Karpas-422 (cell line): Measurements from ENCODE around the gene BCAN. TPM values are rescaled to one million over a fixed set of nuclear protein-coding genes. Genes with fewer than 3 reads are reported as not detected.

Source experiments
- DNase-seq: peaks from one replicate; pipeline ENCODE4 v3.0.0-alpha.2; 2015
- H2AFZ ChIP-seq: fragments of 200-600 bp; sonication (generic); 2 replicates; pipeline ENCODE4 v1.6.1; 2014; ENCODE audit warnings: antibody characterized with exemption, low read length, mixed read lengths
- H3K27ac ChIP-seq: fragments of 200-600 bp; sonication (generic); 2 replicates; pipeline ENCODE4 v1.5.1; 2014; ENCODE audit warnings: mild to moderate bottlenecking, low read length, moderate library complexity
- H3K27me3 ChIP-seq: fragments of 200-600 bp; sonication (generic); 2 replicates; pipeline ENCODE4 v1.6.1; 2014; ENCODE audit warnings: low read length, mixed read lengths
- H3K36me3 ChIP-seq: fragments of 200-600 bp; sonication (generic); 2 replicates; pipeline ENCODE4 v1.6.1; 2014; ENCODE audit warnings: low read length, mixed read lengths; ENCODE audit not compliant: insufficient read depth
- H3K4me1 ChIP-seq: fragments of 200-600 bp; sonication (generic); 2 replicates; pipeline ENCODE4 v1.6.1; 2014; ENCODE audit warnings: mild to moderate bottlenecking, low read length, mixed read lengths
- H3K4me2 ChIP-seq: fragments of 200-600 bp; sonication (generic); 2 replicates; pipeline ENCODE4 v1.6.1; 2014; ENCODE audit warnings: low read length, low read depth, mild to moderate bottlenecking; ENCODE audit not compliant: poor library complexity, severe bottlenecking
- H3K4me3 ChIP-seq: fragments of 200-600 bp; sonication (generic); 2 replicates; pipeline ENCODE4 v1.5.1; 2014; ENCODE audit warnings: mild to moderate bottlenecking, antibody characterized with exemption, low read length, mixed read lengths
- H3K79me2 ChIP-seq: fragments of 200-600 bp; sonication (generic); 2 replicates; pipeline ENCODE4 v1.6.1; 2014; ENCODE audit warnings: mild to moderate bottlenecking, low read length, mixed read lengths
- H3K9ac ChIP-seq: fragments of 200-600 bp; sonication (generic); 2 replicates; pipeline ENCODE4 v1.6.0; 2014; ENCODE audit warnings: low read length
- H3K9me2 ChIP-seq: fragments of 200-600 bp; sonication (generic), shearing (Covaris generic); replicated peaks from 2 replicates; pipeline ENCODE4 v1.6.0; 2014; ENCODE audit warnings: mild to moderate bottlenecking, low read length, moderate library complexity; ENCODE audit not compliant: insufficient read depth
- H3K9me3 ChIP-seq: fragments of 300-700, 200-600 bp; sonication (generic); 2 replicates; pipeline ENCODE4 v1.6.1; 2014; ENCODE audit warnings: low read length, mixed read lengths
- H4K20me1 ChIP-seq: fragments of 200-600 bp; sonication (generic); 2 replicates; pipeline ENCODE4 v1.6.1; 2014; ENCODE audit warnings: mild to moderate bottlenecking, antibody characterized with exemption, low read length, low read depth; ENCODE audit not compliant: insufficient read depth
- total RNA-seq: library from RNA; depleted of rRNA; stranded (reverse); fragments of >200 nt; shearing (Covaris generic); gene quantifications from 2 replicates; pipeline ENCODE4 v1.2.3, GENCODE V29; 2014; ENCODE audit warnings: low replicate concordance; rRNA removed

The BCAN gene
- total RNA-seq, 1 experiment from 2014 or later: not detected

- H3K9me2 ChIP-seq: no peaks in the 10 kb centered on the region
- H3K9ac ChIP-seq: no peak overlapping the region
- H3K36me3 ChIP-seq: no peaks in the 10 kb centered on the region
- 0 out of 2 replicates have a peak, but pooled peaks cover 5% of the 10 kb centered on the region for H4K20me1 ChIP-seq
- no peaks in the 10 kb centered on the region for H3K27me3 ChIP-seq
- no peak overlapping the region for H3K4me3 ChIP-seq
- H3K4me2 ChIP-seq: no peak overlapping the region
- H3K27ac ChIP-seq: no peak overlapping the region
- H3K4me1 ChIP-seq: peaks cover 17% of the 10 kb centered on the region
- no peaks in the 10 kb centered on the region for H3K79me2 ChIP-seq
- no peak overlapping the region for H2AFZ ChIP-seq
- DNase-seq: no peak
- H3K9me3 ChIP-seq: no peaks in the 10 kb centered on the region
These were observed 67.1 kb downstream of the BCAN start for GRCh38 chr1:156709031-156709430.

Other genes starting within 250 kb of the BCAN start
- 22.3 and 24.7 TPM in 2 replicates for gene MEF2D, start 141.3 kb upstream of the BCAN start, total RNA-seq
- 0.75 and 1.5 TPM in 2 replicates for gene IQGAP3, start 69.6 kb upstream of the BCAN start, total RNA-seq
- gene TTC24, start 62.4 kb upstream of the BCAN start, total RNA-seq: 2.9 and 7.8 TPM in 2 replicates
- 113 and 135 TPM in 2 replicates for gene NAXE, start 50.3 kb upstream of the BCAN start, total RNA-seq
- gene GPATCH4, start 40.6 kb upstream of the BCAN start, total RNA-seq: 26.2 and 28.0 TPM in 2 replicates
- 0.47 TPM in 1 of 2 replicates, not detected in the other for gene HAPLN2, start 22.7 kb upstream of the BCAN start, total RNA-seq
- gene NES, start 35.3 kb downstream of the BCAN start, total RNA-seq: not detected in 2 replicates
- gene CRABP2, start 63.5 kb downstream of the BCAN start, total RNA-seq: 0.56 TPM in 1 of 2 replicates, not detected in the other
- gene METTL25B, start 86.4 kb downstream of the BCAN start, total RNA-seq: 22.8 and 26.5 TPM in 2 replicates
- 17.9 and 18.4 TPM in 2 replicates for gene ISG20L2, start 86.6 kb downstream of the BCAN start, total RNA-seq
- gene MRPL24, start 99.0 kb downstream of the BCAN start, total RNA-seq: 102 and 113 TPM in 2 replicates
- gene HDGF, start 109.6 kb downstream of the BCAN start, total RNA-seq: 191 and 237 TPM in 2 replicates
- gene PRCC, start 125.4 kb downstream of the BCAN start, total RNA-seq: 39.6 and 50.0 TPM in 2 replicates
- not detected in 2 replicates for gene SH2D2A, start 174.7 kb downstream of the BCAN start, total RNA-seq
- not detected in 2 replicates for gene INSRR, start 217.0 kb downstream of the BCAN start, total RNA-seq
- gene NTRK1, start 218.7 kb downstream of the BCAN start, total RNA-seq: not detected in 2 replicates